NOMO-1 treated with dmso at 0.1 percent for 144 hours (cell line): ENCODE data around the gene NRG3.
"Not testable (repeated sequence)": the region's sequence is repeated elsewhere in the genome, so short reads cannot be mapped to it uniquely, and the experiment has no call there.

Experiments
- DNase-seq: peaks from one replicate; lab custom pipeline; 2025; ENCODE audit not compliant: unreplicated experiment; lab: John Stamatoyannopoulos, UW

Gene NRG3

GRCh38 chr10:82267465-82267864 is 392.5 kb downstream of the NRG3 start:
- no peak for DNase-seq

- DNase-seq = no peak
Observed at GRCh38 chr10:82267960-82268359, 393.0 kb downstream of the NRG3 start.

GRCh38 chr10:82277591-82277990 is 402.6 kb downstream of the NRG3 start:
- DNase-seq = no peak

GRCh38 chr10:82278401-82279182 is 403.6 kb downstream of the NRG3 start:
- no peak for DNase-seq

- no peak for DNase-seq
Observed at GRCh38 chr10:82282782-82283456, 407.9 kb downstream of the NRG3 start.

- DNase-seq = no peak
Observed at GRCh38 chr10:82284180-82284579, 409.2 kb downstream of the NRG3 start.

GRCh38 chr10:82288461-82288881 is 413.5 kb downstream of the NRG3 start:
- DNase-seq = no peak

GRCh38 chr10:82289945-82290344 is 415.0 kb downstream of the NRG3 start:
- DNase-seq = no peak

GRCh38 chr10:82294874-82295378 is 419.9 kb downstream of the NRG3 start:
- DNase-seq = no peak

- DNase-seq = no peak
Observed at GRCh38 chr10:82308641-82309040, 433.6 kb downstream of the NRG3 start.

- DNase-seq = no peak
Observed at GRCh38 chr10:82310839-82311238, 435.8 kb downstream of the NRG3 start.

GRCh38 chr10:82313401-82313800 is 438.4 kb downstream of the NRG3 start:
- no peak for DNase-seq

GRCh38 chr10:82318534-82318933 is 443.5 kb downstream of the NRG3 start:
- no peak for DNase-seq

- DNase-seq = no peak
Observed at GRCh38 chr10:82319074-82319473, 444.1 kb downstream of the NRG3 start.

GRCh38 chr10:82319562-82319961 is 444.6 kb downstream of the NRG3 start:
- DNase-seq = no peak

GRCh38 chr10:82321724-82322123 is 446.7 kb downstream of the NRG3 start:
- no peak for DNase-seq

GRCh38 chr10:82331716-82332115 is 456.7 kb downstream of the NRG3 start:
- no peak for DNase-seq

GRCh38 chr10:82335831-82336230 is 460.8 kb downstream of the NRG3 start:
- no peak for DNase-seq

GRCh38 chr10:82340166-82340565 is 465.2 kb downstream of the NRG3 start:
- no peak for DNase-seq

GRCh38 chr10:82349590-82349989 is 474.6 kb downstream of the NRG3 start:
- not testable (repeated sequence) for DNase-seq

- DNase-seq = no peak
Observed at GRCh38 chr10:82353381-82353780, 478.4 kb downstream of the NRG3 start.

GRCh38 chr10:82358486-82359099 is 483.6 kb downstream of the NRG3 start:
- no peak for DNase-seq
